Loucy (cell line): Measurements from ENCODE around the gene PLIN4.

Experiments used
- H2AFZ ChIP-seq: fragments of 200-600 bp; sonication (generic); 2 replicates; pipeline ENCODE4 v1.6.0; 2016; ENCODE audit warnings: antibody characterized with exemption, mild to moderate bottlenecking, low read length, moderate library complexity
- H3F3A ChIP-seq: fragments of 200-600 bp; 2 replicates; pipeline ENCODE4 v1.6.0; 2016; ENCODE audit warnings: antibody characterized with exemption, low read depth, mild to moderate bottlenecking
- H3K27me3 ChIP-seq: fragments of 200-600 bp; sonication (generic); 2 replicates; pipeline ENCODE4 v1.6.1; 2014; ENCODE audit warnings: low read length, mild to moderate bottlenecking; ENCODE audit not compliant: insufficient read depth, poor library complexity, severe bottlenecking
- H3K36me3 ChIP-seq: fragments of 200-600 bp; sonication (generic); 2 replicates; pipeline ENCODE4 v1.6.1; 2016; ENCODE audit warnings: low read length; ENCODE audit not compliant: insufficient read depth
- H3K4me1 ChIP-seq: fragments of 200-600 bp; sonication (generic); 2 replicates; pipeline ENCODE4 v1.5.1; 2014; ENCODE audit warnings: low read length, mild to moderate bottlenecking; ENCODE audit not compliant: insufficient read depth, poor library complexity, severe bottlenecking
- H3K4me2 ChIP-seq: fragments of 200-600 bp; sonication (generic); 2 replicates; pipeline ENCODE4 v1.6.0; 2014; ENCODE audit warnings: antibody characterized with exemption, low read length, low read depth, mild to moderate bottlenecking; ENCODE audit not compliant: poor library complexity, severe bottlenecking
- H3K4me3 ChIP-seq: fragments of 200-600 bp; sonication (generic); 2 replicates; pipeline ENCODE4 v1.5.1; 2014; ENCODE audit warnings: low read length, mild to moderate bottlenecking, mixed read lengths; ENCODE audit not compliant: poor library complexity, severe bottlenecking
- H3K79me2 ChIP-seq: fragments of 200-600 bp; sonication (generic); 2 replicates; pipeline ENCODE4 v1.6.1; 2014; ENCODE audit warnings: low read length; ENCODE audit not compliant: insufficient read depth
- H3K9ac ChIP-seq: fragments of 200-600 bp; sonication (generic); 2 replicates; pipeline ENCODE4 v1.6.0; 2014; ENCODE audit warnings: mild to moderate bottlenecking, low read depth, low read length, moderate library complexity; ENCODE audit not compliant: poor library complexity, severe bottlenecking
- H3K9me2 ChIP-seq: fragments of 200-600 bp; sonication (generic); replicated peaks from 2 replicates; pipeline ENCODE4 v1.6.1; 2016; ENCODE audit warnings: low read depth, low read length, mixed read lengths
- H3K9me3 ChIP-seq: fragments of 200-600 bp; sonication (generic); 2 replicates; pipeline ENCODE4 v1.6.1; 2014; ENCODE audit warnings: mild to moderate bottlenecking, antibody characterized with exemption, low read length, low read depth; ENCODE audit not compliant: insufficient read depth
- H4K20me1 ChIP-seq: fragments of 200-600 bp; sonication (generic); 2 replicates; pipeline ENCODE4 v1.6.0; 2014; ENCODE audit warnings: antibody characterized with exemption, low read length, mild to moderate bottlenecking; ENCODE audit not compliant: insufficient read depth, poor library complexity, severe bottlenecking
- CTCF ChIP-seq: fragments of 200-600 bp; sonication (generic); conservative IDR thresholded peaks from 2 replicates; pipeline ENCODE4 v1.5.1; 2014; ENCODE audit warnings: mild to moderate bottlenecking, antibody characterized with exemption, low read length
- EZH2phosphoT487 ChIP-seq: fragments of 200-600 bp; IDR thresholded peaks from 2 replicates; pipeline ENCODE4 v1.6.1; 2018; ENCODE audit warnings: antibody characterized with exemption, mild to moderate bottlenecking, moderate library complexity, borderline replicate concordance

PLIN4 gene

GRCh38 chr19:4457654-4458395 is 60.5 kb downstream of the PLIN4 start, which contains the start of gene UBXN6:
Gene UBXN6 (minus strand): TSS chr19:4457794. CDS start chr19:4457697, 97 bp downstream.
- Histone ChIP-seq H3K9me3 (no peaks in the 10 kb centered on the region), H3K4me3 (peak within 1 kb of the TSS; percentile 90), H4K20me1 (peaks cover 24% of the 10 kb centered on the region), H3K27me3 (no peaks in the 10 kb centered on the region), H3F3A (no peaks in the 10 kb centered on the region), H3K4me2 (peak within 1 kb of the TSS; percentile 79), H3K4me1 (peaks cover 15% of the 10 kb centered on the region), H3K36me3 (peaks cover 2% of the 10 kb centered on the region; the same call in 1 of the 2 replicates), H2AFZ (peak within 1 kb of the TSS; percentile 80), H3K79me2 (peaks cover 30% of the 10 kb centered on the region), H3K9ac (peak within 1 kb of the TSS; percentile 72), H3K9me2 (no peaks in the 10 kb centered on the region)
- TF ChIP-seq EZH2phosphoT487 (no peak), CTCF (no peak)

- H3K27me3 ChIP-seq = no peaks in the 10 kb centered on the region
- TF ChIP-seq EZH2phosphoT487 (no peak), CTCF (no peak)
- peak overlapping the region; percentile 90 for H3K4me3 ChIP-seq
- H3K79me2 ChIP-seq = peaks cover 30% of the 10 kb centered on the region
- H3K4me2 ChIP-seq = peak overlapping the region; percentile 79
- H3K9ac ChIP-seq = peak overlapping the region; percentile 72
- H3F3A ChIP-seq = no peaks in the 10 kb centered on the region
- H4K20me1 ChIP-seq = peaks cover 24% of the 10 kb centered on the region
- peaks cover 15% of the 10 kb centered on the region for H3K4me1 ChIP-seq
- H3K9me2 ChIP-seq = no peaks in the 10 kb centered on the region
- no peaks in the 10 kb centered on the region for H3K9me3 ChIP-seq
- H2AFZ ChIP-seq = peak overlapping the region; percentile 80; the same call in 1 of the 2 replicates
- H3K36me3 ChIP-seq = peaks cover 9% of the 10 kb centered on the region; the same call in 1 of the 2 replicates
Observed at GRCh38 chr19:4456843-4457653, 61.2 kb downstream of the PLIN4 start.

GRCh38 chr19:4456476-4456842 is 61.8 kb downstream of the PLIN4 start:
- H3K4me3 ChIP-seq = peak overlapping the region; percentile 90
- H3K4me1 ChIP-seq = peaks cover 15% of the 10 kb centered on the region
- peak overlapping the region; percentile 79 for H3K4me2 ChIP-seq
- no peaks in the 10 kb centered on the region for H3K9me2 ChIP-seq
- H3F3A ChIP-seq = no peaks in the 10 kb centered on the region
- peak overlapping the region; percentile 72 for H3K9ac ChIP-seq
- H3K27me3 ChIP-seq = no peaks in the 10 kb centered on the region
- H3K36me3 ChIP-seq = peaks cover 11% of the 10 kb centered on the region; the same call in 1 of the 2 replicates
- H3K9me3 ChIP-seq = no peaks in the 10 kb centered on the region
- TF ChIP-seq CTCF (no peak), EZH2phosphoT487 (no peak)
- peaks cover 30% of the 10 kb centered on the region for H3K79me2 ChIP-seq
- H2AFZ ChIP-seq = no peak overlapping the region
- H4K20me1 ChIP-seq = peaks cover 24% of the 10 kb centered on the region
